Stimulated activated CD8-positive, alpha-beta memory T cell treated with anti-CD3 and anti-CD28 coated beads, Interleukin-7, amount 100 ng/mL, for 1 hour (primary cell): ENCODE data around the gene SPINK4.

ENCODE experiments used
- DNase-seq, 2 donors: peaks; one replicate each; pipeline ENCODE4 v3.0.0-alpha.2; 2020; ENCODE audit warnings: low read depth in 2 of 2

The SPINK4 gene, protein sequence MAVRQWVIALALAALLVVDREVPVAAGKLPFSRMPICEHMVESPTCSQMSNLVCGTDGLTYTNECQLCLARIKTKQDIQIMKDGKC

DNA sequence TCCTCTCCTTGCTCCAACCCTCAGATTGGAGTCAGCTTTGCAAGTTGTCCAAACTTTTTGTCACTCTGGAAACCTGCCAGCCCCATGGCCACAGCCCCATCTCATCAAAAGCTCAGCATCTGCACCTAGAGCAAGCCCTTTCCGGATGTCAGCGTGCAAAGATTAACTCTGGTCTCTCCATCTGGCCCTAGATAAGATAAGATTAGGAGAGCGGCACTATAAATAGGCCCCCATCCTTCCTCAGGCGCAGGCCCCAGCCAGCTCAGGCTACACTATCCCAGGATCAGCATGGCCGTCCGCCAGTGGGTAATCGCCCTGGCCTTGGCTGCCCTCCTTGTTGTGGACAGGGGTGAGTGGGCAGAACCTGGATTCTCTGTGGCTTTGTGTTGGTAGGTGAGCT lies at the start of gene SPINK4:
SPINK4 (plus strand) TSS at position 247 of the 400 bp plus-strand sequence; CDS start at position 289, 42 bp downstream.
- DNase-seq: no peak

GRCh38 chr9:33192493-33193255 lies 47.3 kb upstream of the SPINK4 start:
- no peak for DNase-seq

DNA sequence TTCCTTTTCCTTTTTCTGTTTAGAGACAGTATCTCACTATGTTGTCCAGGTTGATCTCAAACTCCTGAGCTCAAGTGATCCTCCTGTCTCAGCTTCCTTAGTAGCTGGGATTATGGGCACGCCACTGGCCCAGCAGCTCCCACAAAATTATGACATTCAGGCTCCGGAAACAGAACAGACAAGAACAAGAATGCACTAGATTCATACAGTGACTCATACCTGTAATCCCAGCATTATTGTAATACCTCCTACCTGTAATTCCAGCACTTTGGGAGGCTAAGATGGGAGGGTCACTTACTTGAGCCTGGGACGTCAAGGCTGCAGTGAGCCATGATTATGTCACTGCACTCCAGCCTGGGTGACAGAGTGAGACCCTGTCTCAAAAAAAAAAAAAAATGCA lies 46.1 kb upstream of the SPINK4 start:
- DNase-seq: no peak

GRCh38 chr9:33196736-33197135 lies 43.2 kb upstream of the SPINK4 start:
- DNase-seq: no peak

DNA sequence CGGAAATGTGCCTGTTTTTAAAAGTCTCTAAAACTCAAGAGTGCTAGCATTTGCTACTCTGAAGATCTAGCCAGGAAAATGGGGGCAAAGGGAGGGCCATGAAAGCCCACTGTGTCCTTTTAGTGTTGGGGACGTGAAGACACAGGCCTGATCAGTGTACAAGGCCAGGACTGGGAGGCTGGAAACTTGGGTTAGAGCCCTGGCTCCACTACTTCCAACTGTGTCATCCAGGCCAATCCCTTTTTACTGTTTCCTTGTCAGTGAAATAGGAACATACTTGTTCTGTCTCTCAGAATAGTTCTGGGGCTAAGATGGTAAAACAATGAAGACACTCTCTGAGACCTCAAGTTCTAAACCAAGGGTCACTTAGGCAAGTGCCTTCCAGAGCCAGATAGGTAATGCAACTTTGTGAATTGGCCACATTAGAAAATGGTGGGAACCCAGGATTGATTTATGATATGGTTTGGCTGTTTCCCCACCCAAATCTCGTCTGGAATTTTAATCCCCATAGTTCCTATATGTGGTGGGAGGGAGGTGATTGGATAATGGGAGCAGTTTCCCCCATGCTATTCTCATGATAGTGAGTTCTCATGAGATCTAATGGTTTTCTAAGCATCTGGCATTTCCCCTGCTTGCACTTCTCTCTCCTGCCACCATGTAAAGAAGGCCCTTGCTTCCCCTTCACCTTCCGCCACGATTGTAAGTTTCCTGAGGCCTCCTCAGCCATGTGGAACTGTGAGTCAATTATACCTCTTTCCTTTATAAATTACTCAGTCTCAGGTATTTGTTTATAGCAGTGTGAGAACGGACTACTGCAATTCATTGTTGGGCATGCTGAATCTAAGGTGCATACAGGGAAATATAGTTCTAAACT lies 42.5 kb upstream of the SPINK4 start:
- DNase-seq: no peak

- no peak for DNase-seq
These were observed 41.8 kb upstream of the SPINK4 start for GRCh38 chr9:33198165-33198564.

GRCh38 chr9:33202018-33202417 lies 37.9 kb upstream of the SPINK4 start:
- no peak for DNase-seq

DNA sequence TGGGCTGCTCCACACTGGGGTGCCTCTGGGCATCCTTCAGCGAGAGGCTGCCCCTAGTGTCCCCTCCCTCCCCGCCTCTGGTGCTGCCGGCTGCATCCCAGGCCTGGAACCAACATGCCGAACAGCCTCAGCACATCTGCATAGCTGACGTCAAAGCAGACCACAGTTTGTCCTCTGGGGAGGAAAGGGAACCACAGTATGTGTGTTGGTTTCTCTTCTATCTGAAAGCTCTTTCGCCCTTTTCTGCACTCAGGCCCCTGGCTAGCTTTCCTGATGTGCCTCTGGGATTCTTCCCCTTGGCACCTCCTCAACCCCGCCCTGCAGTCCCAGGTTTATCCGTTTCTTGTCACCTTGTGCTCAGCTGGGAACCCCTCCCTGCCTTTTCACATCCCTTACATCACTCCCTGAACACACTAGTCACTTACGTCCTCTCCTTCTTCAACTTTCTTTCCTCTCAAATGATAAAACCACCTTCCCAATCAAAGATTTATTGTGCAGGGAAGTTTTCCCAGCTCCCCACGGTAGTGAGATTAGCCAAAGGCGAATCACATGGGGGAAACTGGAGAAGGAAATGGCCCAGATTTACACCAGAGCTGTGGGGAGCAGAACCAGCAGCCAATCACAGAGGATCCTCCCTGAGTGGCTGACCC lies 37.3 kb upstream of the SPINK4 start:
- peak in 1 of 2 donors; percentile 10 for DNase-seq

DNA sequence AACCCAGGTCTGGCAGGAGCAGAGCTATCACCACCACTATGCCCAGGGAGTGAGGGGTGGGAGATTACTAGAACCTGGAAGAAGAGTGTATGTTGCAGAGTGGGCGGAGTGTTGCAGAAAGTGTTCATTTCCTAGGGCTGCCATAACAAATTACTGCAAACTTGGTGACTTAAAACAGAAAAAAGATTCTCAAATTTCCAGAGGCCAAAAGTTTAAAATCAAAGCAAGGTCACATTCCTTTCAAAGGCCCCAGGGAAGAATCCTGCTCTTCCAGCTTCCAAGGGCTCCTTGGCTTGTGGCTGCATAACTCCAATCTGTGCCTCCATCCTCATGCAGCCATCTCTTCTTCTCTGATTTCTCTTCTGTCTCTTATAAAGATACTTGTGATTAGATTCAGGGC lies 30.6 kb upstream of the SPINK4 start:
- DNase-seq: no peak

- no peak for DNase-seq
These were observed 29.8 kb upstream of the SPINK4 start for GRCh38 chr9:33210006-33210715.

GRCh38 chr9:33211695-33212393 lies 28.1 kb upstream of the SPINK4 start:
- no peak for DNase-seq

DNA sequence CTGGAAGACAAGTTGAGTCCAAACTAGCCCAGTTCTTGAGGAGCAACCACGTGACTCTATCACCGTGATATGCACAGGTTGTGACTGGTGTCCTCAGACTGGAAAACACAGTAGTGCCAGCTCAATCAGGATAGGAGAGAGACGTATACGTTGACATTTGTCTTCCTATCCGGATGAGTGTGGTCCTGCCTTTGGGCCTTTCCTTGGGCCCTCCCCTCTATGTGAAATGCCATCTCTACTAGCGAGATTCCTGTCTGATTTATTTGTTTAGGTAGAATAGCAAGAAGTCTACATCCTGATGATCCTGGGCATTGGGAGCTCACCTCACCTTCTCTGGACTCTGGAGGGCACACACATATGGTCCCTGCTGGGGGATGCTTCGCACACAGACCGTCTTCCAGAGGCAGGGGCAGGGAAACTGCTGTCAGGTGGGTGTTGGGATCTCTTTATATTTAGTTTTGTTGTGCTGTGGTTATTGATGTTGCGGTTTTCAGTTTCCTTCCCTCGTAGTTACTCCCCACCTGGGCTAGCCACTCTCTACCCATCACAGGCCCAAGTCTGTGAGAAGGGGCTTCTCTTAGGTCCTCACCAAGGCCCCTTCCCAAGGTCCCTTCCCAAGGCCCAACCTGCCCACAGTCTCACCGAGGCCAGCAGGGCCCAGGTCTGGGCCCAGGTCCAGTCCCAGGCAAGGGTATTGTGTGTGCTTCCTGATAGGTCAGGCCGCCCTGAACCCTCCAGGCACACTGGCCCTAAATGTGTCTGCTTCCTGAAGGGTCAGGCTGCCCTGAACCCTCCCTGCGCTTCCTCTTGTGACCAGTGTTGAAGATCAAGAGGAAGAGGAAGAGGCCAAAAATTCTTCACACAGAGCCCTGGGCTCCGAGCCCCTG lies 19.0 kb upstream of the SPINK4 start:
- DNase-seq: no peak

DNA sequence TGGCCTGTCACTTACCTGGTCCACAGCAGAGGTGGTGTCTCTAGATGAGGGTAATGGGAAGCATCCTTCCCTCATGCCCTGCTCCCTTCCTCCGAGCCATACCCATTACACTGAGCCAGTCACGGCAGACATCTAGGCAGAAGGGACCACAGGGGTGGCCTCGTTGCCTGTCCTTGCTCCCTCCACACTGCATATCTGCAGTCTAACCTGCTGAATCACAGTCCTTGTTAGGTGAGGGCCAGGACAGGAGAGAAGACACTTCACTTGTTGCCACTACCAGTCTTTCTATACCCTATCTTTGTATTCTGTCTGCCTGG lies 18.4 kb upstream of the SPINK4 start:
- no peak for DNase-seq

GRCh38 chr9:33222031-33222430 lies 17.9 kb upstream of the SPINK4 start:
- DNase-seq: no peak

DNA sequence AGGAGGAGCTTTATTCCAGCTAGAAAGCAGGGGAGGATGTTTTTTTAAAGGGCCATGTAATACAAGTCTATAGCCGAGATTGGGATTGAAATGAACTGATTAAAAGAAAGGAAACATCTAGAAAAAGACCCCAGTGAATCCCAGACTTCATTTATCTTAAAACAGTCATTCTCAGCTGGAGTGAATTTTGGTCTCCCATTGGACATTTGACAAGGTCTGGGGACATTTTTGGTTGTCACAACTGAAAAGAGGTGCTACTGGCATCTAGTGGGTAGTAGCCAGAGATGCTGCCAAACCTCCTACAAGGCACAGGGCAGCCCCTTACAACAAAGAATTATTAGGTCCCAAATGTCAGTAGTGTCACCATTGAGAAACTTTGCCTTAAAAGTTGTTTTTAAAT lies 16.3 kb upstream of the SPINK4 start:
- DNase-seq: no peak

DNA sequence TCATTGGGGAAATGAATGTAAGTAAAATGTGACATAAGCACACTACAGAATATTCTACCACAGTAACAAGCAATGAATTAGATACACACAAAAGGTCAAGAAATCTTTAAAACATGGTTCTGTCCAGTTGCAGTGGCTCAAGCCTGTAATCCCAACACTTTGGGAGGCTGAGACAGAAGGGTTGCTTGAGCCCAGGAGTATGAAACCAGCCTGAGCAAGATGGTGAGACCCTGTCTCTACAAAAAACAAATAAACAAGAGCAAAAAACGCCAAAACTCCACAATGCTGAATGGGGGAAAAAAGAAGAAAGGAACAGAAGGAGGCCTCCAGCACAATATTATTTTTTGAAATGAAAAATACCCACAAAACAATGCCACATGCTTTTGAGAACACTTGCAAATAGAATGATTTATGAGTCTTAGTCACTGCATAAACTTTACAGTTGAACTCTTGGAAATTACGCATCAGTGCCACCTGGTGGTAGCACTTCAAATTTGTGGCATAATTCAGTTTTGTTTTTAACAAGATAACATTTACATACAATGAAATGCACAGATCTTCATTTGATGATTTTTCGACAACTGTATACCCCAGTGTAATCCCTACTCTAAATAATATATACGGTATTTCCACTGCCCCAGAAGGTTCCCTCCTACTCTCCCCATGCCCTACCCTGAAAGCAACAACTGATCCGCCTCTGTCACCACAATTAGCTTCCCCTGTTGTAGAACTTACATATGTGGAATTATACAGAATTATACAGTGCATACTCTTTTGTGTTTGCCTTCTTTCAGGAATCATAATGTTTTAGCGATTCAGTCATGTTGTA lies 14.4 kb upstream of the SPINK4 start:
- DNase-seq: peak; percentile 49 to 60

DNA sequence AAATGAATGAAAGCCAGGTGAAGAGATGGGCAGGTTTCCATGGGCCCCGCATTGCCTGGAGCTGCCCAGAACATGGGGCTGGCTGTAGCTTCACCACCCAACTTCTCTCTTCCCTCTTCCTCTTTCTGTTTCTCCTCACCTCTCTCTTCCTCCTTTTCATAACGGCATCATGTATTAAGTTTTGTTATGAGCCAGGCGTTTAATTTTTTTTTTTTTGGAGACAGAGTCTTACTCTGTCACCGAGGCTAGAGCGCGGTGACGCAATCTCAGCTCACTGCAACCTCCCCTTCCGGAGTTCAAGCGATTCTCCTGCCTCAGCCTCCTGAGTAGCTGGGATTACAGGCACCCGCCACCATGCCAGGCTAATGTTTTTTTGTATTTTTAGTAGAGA lies 13.0 kb upstream of the SPINK4 start:
- DNase-seq: no peak

DNA sequence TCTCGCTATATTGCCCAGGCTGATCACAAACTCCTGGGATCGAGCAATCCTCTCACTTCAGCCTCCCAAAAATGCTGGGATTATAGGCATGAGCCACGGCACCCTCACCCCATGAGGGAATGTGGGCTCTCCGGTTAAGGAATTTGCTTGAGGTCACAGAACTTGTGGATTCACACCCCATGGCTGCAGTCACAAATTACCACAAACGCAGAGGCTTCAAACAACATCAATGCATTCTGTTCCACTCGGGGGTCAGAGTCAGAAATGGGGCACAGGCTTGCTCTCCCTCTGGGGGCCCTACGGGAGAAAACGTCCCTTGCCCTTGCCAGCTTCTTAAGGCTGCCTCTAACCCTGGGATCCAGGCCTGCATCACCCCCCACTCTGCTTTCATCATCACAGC lies 12.2 kb upstream of the SPINK4 start:
- no peak for DNase-seq

DNA sequence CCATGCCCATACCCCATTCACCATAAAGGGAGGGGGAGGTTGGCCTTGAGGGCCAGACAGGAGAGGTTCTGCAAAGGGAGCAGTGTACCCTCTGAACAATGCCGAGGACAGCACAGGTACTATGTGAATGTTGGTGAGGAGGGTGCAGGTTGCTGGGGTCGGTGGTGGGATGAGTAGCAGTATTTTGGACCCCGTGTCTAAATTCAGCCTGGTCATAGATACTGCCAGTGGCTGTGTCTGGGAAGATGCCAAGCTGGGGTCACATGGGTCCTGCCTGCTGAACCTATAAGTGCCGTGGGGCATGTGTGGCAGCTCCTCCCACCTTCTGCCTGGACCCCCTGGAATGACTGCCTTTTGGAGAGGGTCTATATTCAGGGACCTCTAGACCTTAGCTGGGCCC lies 11.4 kb upstream of the SPINK4 start:
- DNase-seq: no peak
